CD14-positive monocyte (primary cell): Measurements from ENCODE around the gene BACH1. TPM values are rescaled to one million over a fixed set of nuclear protein-coding genes. Genes with fewer than 3 reads are reported as not detected.
A peak's percentile ranks its signal among the peaks of the same experiment; 100 is the strongest.

Experiments
- DNase-seq, 3 donors: peaks; one replicate each; pipeline ENCODE4 v3.0.0-alpha.2; 2011 to 2022
- H2AFZ ChIP-seq: 2 replicates; pipeline ENCODE4 v1.6.0; 2012; ENCODE audit warnings: mild to moderate bottlenecking, low read depth, low read length, inconsistent platforms; ENCODE audit not compliant: insufficient read depth, poor library complexity, severe bottlenecking
- H3K27ac ChIP-seq, 2 donors: 1 replicate in 1 of 2; 2 replicates in 1 of 2; pipeline ENCODE4 v1.5.1; 2012 to 2013; ENCODE audit warnings: low read length in 2 of 2, control low read depth in 1 of 2, inconsistent platforms in 1 of 2, low read depth in 1 of 2, mild to moderate bottlenecking in 1 of 2
- H3K27me3 ChIP-seq, 2 donors: one replicate each; pipeline versions ENCODE4 v1.6.0 to v1.6.1; 2011 to 2013; ENCODE audit warnings: low read length in 2 of 2; ENCODE audit not compliant: control insufficient read depth in 2 of 2, insufficient read depth in 2 of 2
- H3K36me3 ChIP-seq, 2 donors: replicated peaks in 1 of 2; 1 replicate in 1 of 2; 2 replicates in 1 of 2; pipeline versions ENCODE4 v1.5.1 to v1.6.1; 2012 to 2013; ENCODE audit warnings: low read length in 2 of 2, control low read depth in 1 of 2, inconsistent platforms in 1 of 2, mild to moderate bottlenecking in 1 of 2; ENCODE audit not compliant: insufficient read depth in 2 of 2, control insufficient read depth in 1 of 2
- H3K4me1 ChIP-seq, 2 donors: 1 replicate in 1 of 2; 2 replicates in 1 of 2; pipeline versions ENCODE4 v1.5.1 to v1.6.1; 2012 to 2013; ENCODE audit warnings: low read length in 2 of 2, control low read depth in 1 of 2, inconsistent platforms in 1 of 2, mild to moderate bottlenecking in 1 of 2, moderate library complexity in 1 of 2; ENCODE audit not compliant: insufficient read depth in 2 of 2, control insufficient read depth in 1 of 2
- H3K4me2 ChIP-seq: replicated peaks from 2 replicates; pipeline ENCODE3; 2012; ENCODE audit warnings: low read length, moderate library complexity, mild to moderate bottlenecking; ENCODE audit not compliant: poor library complexity, severe bottlenecking; ENCODE audit errors: extremely low read depth
- H3K4me3 ChIP-seq, 3 experiments: fragments of 200-600 bp in 1 of 3; sonication (generic) in 1 of 3; replicated peaks in 1 of 3; 1 replicate in 2 of 3; 2 replicates in 1 of 3; pipeline ENCODE4 v1.5.1; 2011 to 2013; ENCODE audit warnings: low read length in 3 of 3, mild to moderate bottlenecking in 3 of 3, control low read depth in 2 of 3, low read depth in 2 of 3, inconsistent platforms in 1 of 3, moderate library complexity in 1 of 3
- H3K79me2 ChIP-seq: 2 replicates; pipeline ENCODE4 v1.6.0; 2012; ENCODE audit warnings: mild to moderate bottlenecking, control low read depth, inconsistent platforms, low read length, moderate library complexity; ENCODE audit not compliant: insufficient read depth
- H3K9ac ChIP-seq: 2 replicates; pipeline ENCODE4 v1.6.0; 2017; ENCODE audit warnings: low read length, mild to moderate bottlenecking; ENCODE audit not compliant: insufficient read depth, poor library complexity, severe bottlenecking
- H3K9me3 ChIP-seq, 2 donors: replicated peaks in 1 of 2; 1 replicate in 1 of 2; 2 replicates in 1 of 2; pipeline versions ENCODE4 v1.5.1 to v1.6.1; 2012 to 2013; ENCODE audit warnings: low read length in 2 of 2, control low read depth in 1 of 2; ENCODE audit not compliant: control insufficient read depth in 1 of 2, insufficient read depth in 1 of 2
- H4K20me1 ChIP-seq: 2 replicates; pipeline ENCODE4 v1.6.0; 2012; ENCODE audit warnings: mild to moderate bottlenecking, low read length, control low read depth, moderate library complexity; ENCODE audit not compliant: insufficient read depth
- H3K27ac Mint-ChIP-seq, 7 donors: one replicate each; pipeline ENCODE4 v1.8.0; 2020; ENCODE audit warnings: mild to moderate bottlenecking in 7 of 7, mixed read lengths in 7 of 7, moderate library complexity in 6 of 7, inconsistent platforms in 2 of 7
- H3K27me3 Mint-ChIP-seq, 3 donors: one replicate each; pipeline ENCODE4 v1.8.0; 2021 to 2022; ENCODE audit warnings: low read depth in 3 of 3, mild to moderate bottlenecking in 3 of 3, mixed read lengths in 3 of 3, moderate library complexity in 3 of 3, inconsistent platforms in 1 of 3
- H3K36me3 Mint-ChIP-seq, 2 donors: one replicate each; pipeline ENCODE4 v1.8.0; 2020; ENCODE audit warnings: mixed read lengths in 2 of 2, inconsistent platforms in 1 of 2, mild to moderate bottlenecking in 1 of 2
- H3K4me1 Mint-ChIP-seq: one replicate; pipeline ENCODE4 v1.8.0; 2020; ENCODE audit warnings: mild to moderate bottlenecking, mixed read lengths
- H3K4me3 Mint-ChIP-seq, 2 donors: one replicate each; pipeline ENCODE4 v1.8.0; 2020; ENCODE audit warnings: mild to moderate bottlenecking in 2 of 2, mixed read lengths in 2 of 2, moderate library complexity in 1 of 2
- H3K9me3 Mint-ChIP-seq, 7 donors: one replicate each; pipeline ENCODE4 v1.8.0; 2020 to 2022; ENCODE audit warnings: mixed read lengths in 7 of 7, mild to moderate bottlenecking in 6 of 7, moderate library complexity in 6 of 7, inconsistent platforms in 2 of 7
- CTCF ChIP-seq: fragments of 200-600 bp; IDR thresholded peaks from one replicate; pipeline ENCODE4 v1.8.0; 2022; ENCODE audit warnings: antibody characterized with exemption, mild to moderate bottlenecking
- WGBS: methylation state at CpG from one replicate; pipeline ENCODE4 v1.1.5; 2013; ENCODE audit warnings: missing lambda C conversion rate; ENCODE audit not compliant: insufficient coverage; 5-methylcytosine and 5-hydroxymethylcytosine counted together
- intact Hi-C, 2 donors: fragments of 100-400 bp; cut with micrococcal nuclease; formaldehyde crosslinking; loops; one replicate each; pipeline versions ENCODE4 v1.15.0 to v1.15.1; 2023
- polyA plus RNA-seq, 3 donors: library from polyadenylated mRNA; depleted of rRNA in 1 of 3; unstranded in 2 of 3; stranded (reverse) in 1 of 3; fragments of 300-500 nt in 2 of 3; fragments of >200 nt in 1 of 3; fragmentation: Illumina TruSeq in 2 of 3; gene quantifications; 1 replicate in 2 of 3; 2 replicates in 1 of 3; pipeline ENCODE4 v1.2.3, GENCODE V29; 2012 to 2021

The BACH1 gene
- polyA plus RNA-seq, 3 donors = 69.2 to 199 (median 148) TPM

GRCh38 chr21:29304597-29304996 lies 5.9 kb downstream of the BACH1 start:
- DNase-seq = peak in 2 of 3 donors; percentile 52 to 56
- Histone ChIP-seq H3K4me3 (peak overlapping the region in 1 of 3 experiments; percentile 96), H3K4me1 (peaks cover 81 to 90% of the 10 kb centered on the region in 2 donors), H2AFZ (no peak overlapping the region), H3K27ac (peak overlapping the region; percentile 46 to 76), H3K9ac (no peak overlapping the region), H3K9me3 (no peaks in the 10 kb centered on the region), H3K4me2 (peak overlapping the region; percentile 42), H4K20me1 (peaks cover 96% of the 10 kb centered on the region), H3K79me2 (peaks cover 100% of the 10 kb centered on the region), H3K36me3 (peaks cover 10 to 26% of the 10 kb centered on the region in 2 donors), H3K27me3 (no peaks in the 10 kb centered on the region)
- WGBS = no CpG with 5 or more reads among the region's 2 CpGs
- H3K9me3 Mint-ChIP-seq = peaks cover 0 to 2% (median 0%) of the 10 kb centered on the region in 7 donors
- H3K27me3 Mint-ChIP-seq = peaks cover 0 to 1% (median 0%) of the 10 kb centered on the region in 3 donors
- intact Hi-C loops = loop anchor here (5.0 kb wide), 3 partner anchors 43 to 217 kb away; no protein-coding TSS in a partner anchor
- peaks cover 82% of the 10 kb centered on the region for H3K4me1 Mint-ChIP-seq
- no peak for TF ChIP-seq CTCF
- H3K27ac Mint-ChIP-seq = peak overlapping the region; percentile 83 to 95 (median 91)
- H3K4me3 Mint-ChIP-seq = peak overlapping the region; percentile 54 to 60
- H3K36me3 Mint-ChIP-seq = peaks cover 49 to 61% of the 10 kb centered on the region in 2 donors

GRCh38 chr21:29305068-29305467 lies 6.3 kb downstream of the BACH1 start:
- Histone ChIP-seq H3K9ac (no peak overlapping the region), H3K79me2 (peaks cover 100% of the 10 kb centered on the region), H3K27me3 (no peaks in the 10 kb centered on the region), H4K20me1 (peaks cover 100% of the 10 kb centered on the region), H3K4me3 (peak overlapping the region in 1 of 3 experiments; percentile 27), H2AFZ (no peak overlapping the region), H3K9me3 (no peaks in the 10 kb centered on the region), H3K36me3 (peaks cover 10 to 26% of the 10 kb centered on the region in 2 donors), H3K4me1 (peaks cover 82 to 90% of the 10 kb centered on the region in 2 donors), H3K27ac (peak overlapping the region in 1 of 2 donors; percentile 76), H3K4me2 (peak overlapping the region; percentile 17)
- Mint-ChIP-seq H3K27me3 (peaks cover 0 to 1% (median 0%) of the 10 kb centered on the region in 3 donors), H3K4me1 (peaks cover 82% of the 10 kb centered on the region), H3K27ac (peak overlapping the region in 6 of 7 donors; percentile 35 to 85 (median 82)), H3K9me3 (peaks cover 0 to 2% (median 0%) of the 10 kb centered on the region in 7 donors), H3K36me3 (peaks cover 51 to 59% of the 10 kb centered on the region in 2 donors), H3K4me3 (peak overlapping the region in 1 of 2 donors; percentile 27)
- TF ChIP-seq CTCF = no peak
- intact Hi-C loops = no loop called here
- no peak for DNase-seq
- no CpG with 5 or more reads among the region's 3 CpGs for WGBS
